Measurements from ENCODE around the gene FLNB. TPM values are rescaled to one million over a fixed set of nuclear protein-coding genes. Genes with fewer than 3 reads are reported as not detected.
A peak's percentile ranks its signal among the peaks of the same experiment; 100 is the strongest.

Gene FLNB
- total RNA-seq, 4 donors from 2014 or later, result 164 to 258 (median 242) TPM

DNA sequence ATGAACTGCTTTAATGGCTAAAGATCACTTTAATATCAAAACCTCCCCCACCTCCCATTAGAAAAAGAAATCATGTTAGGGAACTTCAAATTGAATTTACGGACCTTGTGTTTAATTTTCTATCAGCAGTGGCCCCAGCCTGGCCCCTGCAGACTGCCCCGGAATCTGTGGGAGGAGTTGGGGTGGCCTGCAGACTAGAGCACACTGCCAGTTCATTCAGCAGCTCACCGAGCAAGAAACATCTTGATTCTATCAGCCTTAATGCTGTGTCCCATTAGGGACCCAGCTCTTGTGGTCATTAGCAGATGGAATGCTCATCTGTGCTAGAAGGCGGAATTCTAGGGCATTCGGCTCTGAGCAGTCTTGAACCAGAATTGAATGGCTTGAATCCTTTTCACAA is 54.2 kb downstream of the FLNB start:
- intact Hi-C loops (cut with DNase I), result no loop called here
- Histone ChIP-seq H3K27ac (peak overlapping the region in 1 of 3 donors; percentile 40), H3K36me3 (no peaks in the 10 kb centered on the region), H3K4me3 (replicated peaks in 1 of 3) (no peak overlapping the region), H3K27me3 (no peaks in the 10 kb centered on the region), H3K9me3 (no peaks in the 10 kb centered on the region), H3K4me1 (peaks cover 29 to 50% of the 10 kb centered on the region in 2 donors)
- TF ChIP-seq, protein P1, sequence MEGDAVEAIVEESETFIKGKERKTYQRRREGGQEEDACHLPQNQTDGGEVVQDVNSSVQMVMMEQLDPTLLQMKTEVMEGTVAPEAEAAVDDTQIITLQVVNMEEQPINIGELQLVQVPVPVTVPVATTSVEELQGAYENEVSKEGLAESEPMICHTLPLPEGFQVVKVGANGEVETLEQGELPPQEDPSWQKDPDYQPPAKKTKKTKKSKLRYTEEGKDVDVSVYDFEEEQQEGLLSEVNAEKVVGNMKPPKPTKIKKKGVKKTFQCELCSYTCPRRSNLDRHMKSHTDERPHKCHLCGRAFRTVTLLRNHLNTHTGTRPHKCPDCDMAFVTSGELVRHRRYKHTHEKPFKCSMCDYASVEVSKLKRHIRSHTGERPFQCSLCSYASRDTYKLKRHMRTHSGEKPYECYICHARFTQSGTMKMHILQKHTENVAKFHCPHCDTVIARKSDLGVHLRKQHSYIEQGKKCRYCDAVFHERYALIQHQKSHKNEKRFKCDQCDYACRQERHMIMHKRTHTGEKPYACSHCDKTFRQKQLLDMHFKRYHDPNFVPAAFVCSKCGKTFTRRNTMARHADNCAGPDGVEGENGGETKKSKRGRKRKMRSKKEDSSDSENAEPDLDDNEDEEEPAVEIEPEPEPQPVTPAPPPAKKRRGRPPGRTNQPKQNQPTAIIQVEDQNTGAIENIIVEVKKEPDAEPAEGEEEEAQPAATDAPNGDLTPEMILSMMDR (IDR thresholded peaks at IDR 0.05), result no peak
- TF ChIP-seq POLR2A (IDR thresholded peaks at IDR 0.05), result no peak
- DNase-seq, result no peak
- WGBS, 2 donors, result 71% methylated on average over 5 of the region's 5 CpGs

DNA sequence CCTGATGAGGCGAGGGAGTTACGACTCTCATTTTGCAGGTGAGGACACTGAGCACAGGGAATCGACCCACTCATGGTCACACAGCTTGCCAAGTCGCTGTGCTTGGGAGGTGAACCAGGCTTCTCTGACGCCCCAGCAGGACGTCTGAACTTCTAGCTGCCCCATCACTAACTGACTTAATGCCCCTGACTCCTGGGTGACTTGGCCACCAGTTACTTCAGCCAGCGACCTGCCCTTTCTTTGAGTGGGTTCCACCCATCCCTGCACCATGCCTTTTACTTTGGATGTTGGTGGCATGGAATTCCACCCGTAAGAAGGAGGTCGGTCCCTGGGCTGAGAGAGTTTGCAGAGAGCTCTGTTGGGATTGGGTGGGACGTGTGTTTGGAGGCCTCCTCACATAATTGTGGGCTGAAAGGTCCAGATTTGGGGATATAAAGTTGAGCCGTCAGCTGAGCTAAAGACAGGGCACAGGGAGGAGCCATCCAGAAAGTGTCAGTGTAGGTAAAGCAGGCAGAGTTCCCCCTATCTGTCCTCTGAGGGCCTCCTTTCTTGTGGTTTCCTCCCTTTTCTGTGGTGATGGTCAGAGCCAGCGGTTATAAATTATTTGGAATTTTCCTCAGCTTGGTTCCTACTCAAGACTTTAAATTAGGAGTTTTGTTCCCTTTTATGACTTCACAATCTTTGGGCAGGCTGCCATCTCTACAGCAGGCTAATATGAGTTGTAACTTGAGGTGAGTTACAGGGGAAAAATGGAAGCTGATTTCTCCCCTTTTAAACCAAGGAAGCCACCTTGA is 55.0 kb downstream of the FLNB start:
- 80 to 88% methylated on average over 10 to 12 of the region's 12 CpGs for WGBS, 2 donors
- Histone ChIP-seq H3K4me1 (peaks cover 29 to 57% of the 10 kb centered on the region in 2 donors), H3K27me3 (no peaks in the 10 kb centered on the region), H3K4me3 (replicated peaks in 1 of 3) (no peak overlapping the region), H3K27ac (peak overlapping the region in 2 of 3 donors; percentile 1 to 40), H3K36me3 (no peaks in the 10 kb centered on the region), H3K9me3 (no peaks in the 10 kb centered on the region)
- intact Hi-C loops (cut with DNase I), result no loop called here
- TF ChIP-seq, protein P1 (IDR thresholded peaks at IDR 0.05), result no peak
- TF ChIP-seq POLR2A (IDR thresholded peaks at IDR 0.05), result no peak
- peak in 1 of 2 donors; percentile 67 for DNase-seq

DNA sequence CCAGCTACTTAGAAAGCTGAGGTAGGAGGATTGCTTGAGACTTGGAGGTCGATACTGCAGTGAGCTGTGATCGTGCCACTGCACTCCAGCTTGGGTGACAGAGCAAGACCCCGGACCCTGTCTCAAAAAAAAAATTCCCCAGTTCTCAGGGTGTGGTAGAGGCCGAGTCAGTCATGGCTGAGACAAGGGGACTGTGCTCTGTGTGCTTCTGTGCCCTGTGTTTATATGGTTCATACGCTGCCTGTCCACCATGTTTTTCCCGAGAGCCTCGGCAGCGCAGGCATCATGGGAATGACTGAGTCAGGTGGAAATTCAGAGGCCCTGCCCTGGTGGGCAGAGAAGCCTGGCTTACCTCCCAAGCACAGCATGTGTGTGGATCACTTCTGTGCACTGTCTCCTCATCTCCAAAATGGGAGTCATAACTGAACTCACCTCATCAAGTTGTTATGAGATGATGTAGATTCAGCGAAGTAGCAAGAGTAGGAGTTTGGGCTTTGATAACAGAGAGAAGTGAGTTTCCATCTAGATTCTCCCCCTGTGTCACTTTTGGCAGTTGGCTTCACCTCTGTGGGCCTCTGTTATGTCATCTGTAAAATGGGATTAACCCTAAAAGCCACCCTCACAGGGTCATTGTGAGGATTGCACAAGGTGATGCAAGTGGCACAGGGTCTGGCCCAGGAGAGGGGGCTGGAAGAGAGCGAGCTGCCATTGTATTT is 56.9 kb downstream of the FLNB start:
- Histone ChIP-seq H3K27me3 (no peaks in the 10 kb centered on the region), H3K27ac (peak overlapping the region in 1 of 3 donors; percentile 61), H3K9me3 (no peaks in the 10 kb centered on the region), H3K4me1 (peaks cover 22 to 55% of the 10 kb centered on the region in 2 donors), H3K4me3 (replicated peaks in 1 of 3) (no peak overlapping the region), H3K36me3 (no peaks in the 10 kb centered on the region)
- intact Hi-C loops (cut with DNase I), result no loop called here
- whole genome bisulfite sequencing, 2 donors, result 92 to 95% methylated on average over 6 to 10 of the region's 10 CpGs
- TF ChIP-seq, protein P1 (IDR thresholded peaks at IDR 0.05), result no peak
- no peak for TF ChIP-seq POLR2A (IDR thresholded peaks at IDR 0.05)
- DNase-seq, result no peak

DNA sequence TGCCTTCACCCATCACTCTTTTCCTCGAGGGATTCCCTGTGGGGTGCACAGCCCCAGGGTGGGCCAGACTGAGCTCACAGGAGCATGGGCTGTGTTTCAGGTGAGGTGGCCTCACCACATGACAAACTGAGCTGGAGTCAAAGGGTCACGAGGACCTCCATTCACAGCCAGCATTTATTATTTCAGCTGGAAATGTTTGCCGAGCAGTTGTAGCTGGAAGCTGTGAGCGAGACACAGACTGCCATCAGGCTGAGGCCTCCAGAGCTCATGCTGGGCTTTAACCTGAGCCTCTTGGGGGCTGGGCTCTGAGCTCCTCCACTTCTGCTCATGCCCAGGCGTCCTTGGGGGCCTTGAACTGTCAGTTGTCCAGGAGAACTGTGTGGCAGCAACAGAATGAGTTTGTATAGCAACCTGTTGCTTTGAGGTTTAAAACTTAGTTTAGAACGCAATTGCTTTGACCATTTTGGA is 57.5 kb downstream of the FLNB start:
- Histone ChIP-seq H3K4me1 (peaks cover 20 to 55% of the 10 kb centered on the region in 2 donors), H3K36me3 (no peaks in the 10 kb centered on the region), H3K27ac (peak overlapping the region in 1 of 3 donors; percentile 61), H3K4me3 (replicated peaks in 1 of 3) (no peak overlapping the region), H3K27me3 (no peaks in the 10 kb centered on the region), H3K9me3 (no peaks in the 10 kb centered on the region)
- intact Hi-C loops (cut with DNase I), result no loop called here
- DNase-seq, result no peak
- no peak for TF ChIP-seq POLR2A (IDR thresholded peaks at IDR 0.05)
- TF ChIP-seq, protein P1 (IDR thresholded peaks at IDR 0.05), result no peak
- WGBS, 2 donors, result 72 to 75% methylated on average over 6 of the region's 6 CpGs

DNA sequence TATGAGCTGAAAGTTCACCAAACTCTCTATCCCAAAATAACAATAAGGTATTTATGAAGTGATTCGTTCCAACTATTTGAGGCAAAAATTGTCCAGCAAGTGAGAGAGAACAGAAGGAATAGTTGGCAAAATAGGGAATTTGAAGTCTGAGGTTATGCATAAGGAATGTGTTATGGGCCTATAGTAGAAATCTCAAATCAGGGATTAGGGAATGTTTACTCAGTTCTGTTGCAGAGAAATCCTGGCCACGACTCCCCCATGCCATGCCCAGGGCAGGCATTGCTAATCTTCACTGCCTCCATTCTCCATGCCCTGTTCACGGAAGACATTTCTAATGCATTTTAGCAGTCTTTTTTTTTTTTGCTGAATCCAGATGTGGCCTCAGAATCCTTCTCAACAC is 58.6 kb downstream of the FLNB start:
- peak overlapping the region in 2 of 3 donors; percentile 0 to 46 for H3K27ac ChIP-seq
- intact Hi-C loops (cut with DNase I), result no loop called here
- H3K4me1 ChIP-seq, result peaks cover 22 to 57% of the 10 kb centered on the region in 2 donors
- no peak overlapping the region for H3K4me3 ChIP-seq (replicated peaks in 1 of 3)
- H3K9me3 ChIP-seq, result no peaks in the 10 kb centered on the region
- no peaks in the 10 kb centered on the region for H3K27me3 ChIP-seq
- 63 to 82% methylated on average over 3 of the region's 3 CpGs for WGBS, 2 donors
- TF ChIP-seq, protein P1 (IDR thresholded peaks at IDR 0.05), result no peak
- no peak for TF ChIP-seq POLR2A (IDR thresholded peaks at IDR 0.05)
- no peak for DNase-seq
- no peaks in the 10 kb centered on the region for H3K36me3 ChIP-seq

Measured in thyroid gland (tissue), 4 donors.